ENCODE results near the gene MEIKIN. TPM values are rescaled to one million over a fixed set of nuclear protein-coding genes. Genes with fewer than 3 reads are reported as not detected.

MEIKIN gene
- total and polyA plus RNA-seq, 2 of the 13 experiments (the other 11 are each of a cell fraction or from before 2014, with no cell fraction given): not detected

GRCh38 chr5:131795879-131796792, 149.3 kb downstream of the MEIKIN start (continued):
- no peak for TF ChIP-seq AHR (CRISPR knock-in tag; IDR thresholded peaks at IDR 0.05)
- no peak for TF ChIP-seq ZNF850 (CRISPR knock-in tag; conservative IDR thresholded peaks at IDR 0.05)
- TF ChIP-seq IRF1 (CRISPR knock-in tag; IDR thresholded peaks at IDR 0.05; ENCODE audit: low read depth): no peak
- 0 out of 2 replicates have a peak, but pooled peaks have one; percentile 2 for TF ChIP-seq WIZ (CRISPR knock-in tag; IDR thresholded peaks at IDR 0.05)
- TF ChIP-seq TARDBP (CRISPR knock-in tag; IDR thresholded peaks at IDR 0.05): no peak
- no peak for TF ChIP-seq ZSCAN20 (CRISPR knock-in tag; IDR thresholded peaks at IDR 0.05; ENCODE audit: borderline replicate concordance)
- TF ChIP-seq AFF4 (CRISPR knock-in tag; IDR thresholded peaks at IDR 0.05): no peak
- TF ChIP-seq ZNF160 (CRISPR knock-in tag; IDR thresholded peaks at IDR 0.05): no peak
- TF ChIP-seq ZNF124 (CRISPR knock-in tag; IDR thresholded peaks at IDR 0.05): no peak
- TF ChIP-seq ZNF552 (CRISPR knock-in tag; IDR thresholded peaks at IDR 0.05; ENCODE audit: borderline replicate concordance): no peak
- no peak for TF ChIP-seq MBNL3 (CRISPR knock-in tag; conservative IDR thresholded peaks at IDR 0.05)
- no peak for TF ChIP-seq ZNF724P (CRISPR knock-in tag; IDR thresholded peaks at IDR 0.05; ENCODE audit: borderline replicate concordance)
- no peak for TF ChIP-seq NFE2 (CRISPR knock-in tag; IDR thresholded peaks at IDR 0.05)
- TF ChIP-seq ZNF530 (CRISPR knock-in tag; IDR thresholded peaks at IDR 0.05; ENCODE audit: low read depth): no peak
- TF ChIP-seq HMG20B (CRISPR knock-in tag; conservative IDR thresholded peaks at IDR 0.05): no peak
- TF ChIP-seq ZBTB3 (CRISPR knock-in tag; IDR thresholded peaks at IDR 0.05; ENCODE audit: borderline replicate concordance, low read depth): no peak
- no peak for TF ChIP-seq U2AF2 (IDR thresholded peaks at IDR 0.05; ENCODE audit: low read depth, low read length)
- TF ChIP-seq SOX6 (IDR thresholded peaks at IDR 0.05): no peak
- no peak for TF ChIP-seq SOX6 (CRISPR knock-in tag; IDR thresholded peaks at IDR 0.05)
- no peak for TF ChIP-seq MED1 (CRISPR knock-in tag; IDR thresholded peaks at IDR 0.05)
- TF ChIP-seq TFDP1 (CRISPR knock-in tag; IDR thresholded peaks at IDR 0.05; ENCODE audit: borderline replicate concordance): no peak
- peak; percentile 89 for TF ChIP-seq ZNF263 (CRISPR knock-in tag; IDR thresholded peaks at IDR 0.05)
- TF ChIP-seq ZNF619 (CRISPR knock-in tag; IDR thresholded peaks at IDR 0.05): no peak
- no peak for TF ChIP-seq HOXA9 (CRISPR knock-in tag; IDR thresholded peaks at IDR 0.05; ENCODE audit: borderline replicate concordance)
- TF ChIP-seq SP4 (CRISPR knock-in tag; IDR thresholded peaks at IDR 0.05): no peak
- peak; percentile 72 for TF ChIP-seq ZNF839 (CRISPR knock-in tag; IDR thresholded peaks at IDR 0.05; ENCODE audit: borderline replicate concordance)
- no peak; the same call in 1 of the 2 replicates for TF ChIP-seq ZNF777 (CRISPR knock-in tag; IDR thresholded peaks at IDR 0.05)
